HG02678 (cell line): ENCODE results near the gene USP24.

Experiments
- ATAC-seq: cut with Tn5 transposase; IDR thresholded peaks from one replicate; pipeline ENCODE4 v1.9.1; 2021; ENCODE audit warnings: mild to moderate bottlenecking, moderate library complexity; ENCODE audit not compliant: unreplicated experiment

USP24 gene

DNA sequence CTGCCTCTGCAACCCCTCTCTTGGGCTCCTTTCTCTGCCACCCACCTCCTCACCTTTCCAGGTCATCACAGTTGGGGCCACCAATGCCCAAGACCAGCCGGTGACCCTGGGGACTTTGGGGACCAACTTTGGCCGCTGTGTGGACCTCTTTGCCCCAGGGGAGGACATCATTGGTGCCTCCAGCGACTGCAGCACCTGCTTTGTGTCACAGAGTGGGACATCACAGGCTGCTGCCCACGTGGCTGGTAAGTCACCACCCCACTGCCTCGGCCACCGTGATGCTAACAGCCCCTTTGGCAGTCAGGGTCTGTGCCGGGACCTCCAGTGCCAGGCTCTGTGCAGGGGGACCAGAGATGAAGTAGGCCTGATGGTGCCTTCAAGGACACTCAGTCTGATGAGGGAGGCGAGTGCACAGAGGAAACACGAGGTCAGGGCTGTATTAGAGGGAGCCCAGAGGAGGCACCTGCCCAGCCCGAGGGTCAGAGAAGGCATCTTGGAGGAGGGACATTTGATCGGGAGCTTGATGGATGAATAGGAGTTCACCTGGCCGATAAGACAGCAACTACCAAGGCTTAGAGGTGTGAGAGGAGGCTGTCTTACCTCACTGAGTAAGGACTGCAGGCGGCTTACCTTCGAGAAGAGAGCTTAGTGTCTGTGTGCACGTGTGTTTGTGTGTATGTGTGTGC lies 157.8 kb downstream of the USP24 start:
- ATAC-seq: no peak

DNA sequence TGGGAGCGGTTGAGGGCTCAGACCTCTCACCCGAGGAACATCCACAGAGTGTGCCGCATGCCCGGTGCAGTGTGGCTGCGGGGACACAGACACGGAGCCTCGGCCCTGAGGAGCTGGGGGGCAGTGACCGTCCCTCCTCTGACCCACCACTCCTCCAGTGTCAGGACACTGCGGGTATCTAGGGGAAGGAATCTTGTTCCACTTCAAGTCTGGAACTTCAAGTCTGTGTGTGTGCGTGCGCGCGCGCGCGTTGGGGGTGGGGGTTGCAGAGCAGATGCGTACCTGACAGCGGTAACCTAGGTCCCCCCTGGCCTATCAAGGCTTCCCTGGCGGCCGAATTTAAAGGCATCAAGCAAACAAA lies 158.6 kb downstream of the USP24 start:
- ATAC-seq: no peak

DNA sequence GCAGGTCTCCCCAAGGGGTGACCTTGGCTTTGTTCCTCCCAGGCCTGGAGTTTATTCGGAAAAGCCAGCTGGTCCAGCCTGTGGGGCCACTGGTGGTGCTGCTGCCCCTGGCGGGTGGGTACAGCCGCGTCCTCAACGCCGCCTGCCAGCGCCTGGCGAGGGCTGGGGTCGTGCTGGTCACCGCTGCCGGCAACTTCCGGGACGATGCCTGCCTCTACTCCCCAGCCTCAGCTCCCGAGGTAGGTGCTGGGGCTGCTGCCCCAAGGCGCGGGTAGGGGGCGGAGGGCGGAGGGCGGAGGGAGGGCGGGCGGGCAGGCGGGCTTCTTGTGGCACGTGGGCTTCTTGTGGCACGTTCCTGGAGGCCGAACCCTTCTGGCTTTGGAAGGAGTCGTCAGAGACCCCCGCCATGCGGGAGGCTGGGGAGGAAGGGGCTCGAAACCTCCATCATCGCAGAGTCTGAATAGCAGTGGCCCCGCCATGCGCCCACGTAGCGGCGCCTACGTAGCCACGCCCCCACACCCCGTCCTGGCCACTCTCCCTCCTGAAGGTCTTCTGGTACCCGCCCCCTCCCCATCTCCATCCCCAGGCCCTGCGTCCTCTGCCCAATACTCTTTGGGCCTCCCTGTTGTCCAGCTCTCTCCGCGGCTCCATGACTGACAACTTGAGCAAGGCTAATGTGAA lies 159.1 kb downstream of the USP24 start:
- ATAC-seq: no peak

DNA sequence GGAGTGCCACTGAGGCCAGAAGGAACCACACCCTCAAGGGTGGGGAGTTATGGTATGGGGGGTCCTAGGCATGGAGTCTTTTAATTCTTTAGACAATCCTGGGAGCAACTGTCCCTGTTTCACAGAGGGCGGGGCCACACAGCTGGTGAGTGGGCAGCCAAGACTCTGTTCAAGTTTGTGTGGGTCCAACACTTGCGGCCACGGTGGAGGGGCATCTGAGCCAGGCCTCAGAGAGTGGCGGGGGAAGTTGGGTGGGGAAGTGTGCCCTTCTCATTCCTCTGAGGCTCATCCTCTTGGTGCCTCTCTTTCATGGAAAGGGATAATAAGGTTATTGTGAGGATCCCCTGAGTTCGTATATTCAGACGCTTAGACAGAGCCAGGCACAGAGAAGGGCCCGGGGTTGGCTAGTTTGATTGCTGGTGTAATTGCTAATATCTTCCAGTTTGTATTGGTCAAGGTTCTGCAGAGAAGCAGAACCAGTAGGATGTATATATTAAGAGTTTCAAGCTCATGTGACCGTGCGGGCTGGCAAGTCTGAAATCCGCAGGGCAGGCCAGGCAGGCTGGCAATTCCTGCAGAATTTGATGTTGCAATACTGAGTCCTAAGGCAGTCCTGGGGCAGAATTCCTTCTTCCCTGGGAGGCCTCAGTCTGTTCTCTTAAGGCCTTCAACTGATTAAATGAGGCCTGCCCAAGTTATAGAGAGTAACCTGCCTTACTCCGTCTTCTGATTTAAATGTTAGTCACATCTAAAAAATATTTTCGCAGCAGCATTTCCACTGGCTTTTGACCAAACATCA lies 159.9 kb downstream of the USP24 start:
- ATAC-seq: no peak

DNA sequence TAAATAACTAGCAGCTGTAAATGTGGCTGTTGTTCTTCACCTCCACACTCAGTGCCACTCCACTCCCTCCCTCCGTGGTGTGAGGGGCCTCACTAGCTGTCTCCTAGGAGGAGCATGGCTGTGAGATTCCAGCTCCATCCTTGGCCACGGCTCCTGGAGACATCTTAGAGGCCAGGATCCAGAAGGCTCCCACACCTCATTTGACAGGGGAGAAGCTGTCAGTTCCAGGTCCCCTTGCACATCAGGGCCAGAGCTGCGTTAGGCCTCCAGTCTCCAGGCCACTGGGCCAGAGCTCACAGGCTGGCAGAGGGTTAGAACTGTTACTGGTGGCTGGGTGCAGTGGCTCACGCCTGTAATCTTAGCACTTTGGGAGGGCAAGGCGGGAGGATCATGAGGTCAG lies 160.8 kb downstream of the USP24 start:
- no peak for ATAC-seq

- ATAC-seq: no peak
Measured at GRCh38 chr1:55053265-55053954, 161.8 kb downstream of the USP24 start.

- ATAC-seq: no peak
Measured at GRCh38 chr1:55052221-55053142, 162.7 kb downstream of the USP24 start.

- no peak for ATAC-seq
Measured at GRCh38 chr1:55051621-55052020, 163.5 kb downstream of the USP24 start.

DNA sequence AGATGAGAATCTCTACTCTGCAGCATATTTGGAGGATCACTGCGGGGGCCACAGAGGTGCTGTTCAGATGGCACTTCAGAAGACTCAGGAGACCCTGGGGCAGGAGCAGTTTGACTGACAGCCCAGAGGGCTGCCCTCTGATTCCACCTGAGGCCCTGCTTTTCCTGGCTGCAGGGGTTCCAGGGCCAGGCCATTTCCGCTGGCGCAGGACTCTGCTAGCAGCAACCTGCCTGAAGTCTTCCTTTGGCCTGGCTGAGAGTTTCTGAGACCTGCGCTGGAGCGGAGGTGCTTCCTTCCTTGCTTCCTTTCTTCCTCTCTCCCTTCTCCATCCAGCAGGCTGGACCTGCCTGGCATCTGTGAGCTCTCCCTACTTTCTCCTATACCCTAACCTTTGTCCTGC lies 164.0 kb downstream of the USP24 start:
- ATAC-seq: no peak

DNA sequence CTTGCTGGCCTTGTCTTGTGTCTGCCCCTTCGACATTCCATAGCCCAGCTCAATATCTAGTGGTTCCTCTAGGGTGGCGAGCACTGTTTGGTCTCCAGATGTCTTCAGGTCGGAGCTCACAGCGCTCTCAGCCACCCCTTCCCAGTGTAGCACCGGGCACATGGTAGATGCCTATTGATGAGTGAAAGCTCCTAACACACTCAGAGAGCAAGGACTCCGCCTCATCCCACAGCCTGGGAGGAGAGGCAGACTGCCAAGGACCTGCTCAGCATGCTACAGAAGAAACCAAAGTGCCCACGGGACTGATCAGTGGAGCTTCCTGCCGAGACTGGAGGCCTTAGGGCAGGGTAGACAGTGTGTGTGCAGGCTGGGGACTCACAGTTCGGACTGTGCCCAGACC lies 164.9 kb downstream of the USP24 start:
- no peak for ATAC-seq

DNA sequence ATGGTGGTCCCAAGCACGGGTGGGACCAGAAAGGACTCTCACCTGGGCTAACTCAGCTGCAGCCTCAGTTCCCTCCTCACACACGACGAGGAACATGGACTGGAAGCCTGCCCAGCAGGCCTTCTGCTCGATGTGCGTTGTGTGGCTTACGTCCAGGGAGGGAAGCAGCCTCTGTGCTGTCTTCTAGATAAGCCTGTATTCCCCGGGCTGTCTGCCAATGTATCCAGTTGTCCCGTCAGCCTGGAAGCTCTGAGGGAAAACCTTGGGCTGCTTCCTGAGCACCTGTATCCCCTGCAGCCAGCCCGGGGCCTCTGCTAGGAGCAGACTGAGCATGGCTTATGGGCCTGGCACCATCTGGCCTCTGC lies 165.3 kb downstream of the USP24 start:
- no peak for ATAC-seq

GRCh38 chr1:55049271-55049913 lies 165.8 kb downstream of the USP24 start:
- no peak for ATAC-seq

DNA sequence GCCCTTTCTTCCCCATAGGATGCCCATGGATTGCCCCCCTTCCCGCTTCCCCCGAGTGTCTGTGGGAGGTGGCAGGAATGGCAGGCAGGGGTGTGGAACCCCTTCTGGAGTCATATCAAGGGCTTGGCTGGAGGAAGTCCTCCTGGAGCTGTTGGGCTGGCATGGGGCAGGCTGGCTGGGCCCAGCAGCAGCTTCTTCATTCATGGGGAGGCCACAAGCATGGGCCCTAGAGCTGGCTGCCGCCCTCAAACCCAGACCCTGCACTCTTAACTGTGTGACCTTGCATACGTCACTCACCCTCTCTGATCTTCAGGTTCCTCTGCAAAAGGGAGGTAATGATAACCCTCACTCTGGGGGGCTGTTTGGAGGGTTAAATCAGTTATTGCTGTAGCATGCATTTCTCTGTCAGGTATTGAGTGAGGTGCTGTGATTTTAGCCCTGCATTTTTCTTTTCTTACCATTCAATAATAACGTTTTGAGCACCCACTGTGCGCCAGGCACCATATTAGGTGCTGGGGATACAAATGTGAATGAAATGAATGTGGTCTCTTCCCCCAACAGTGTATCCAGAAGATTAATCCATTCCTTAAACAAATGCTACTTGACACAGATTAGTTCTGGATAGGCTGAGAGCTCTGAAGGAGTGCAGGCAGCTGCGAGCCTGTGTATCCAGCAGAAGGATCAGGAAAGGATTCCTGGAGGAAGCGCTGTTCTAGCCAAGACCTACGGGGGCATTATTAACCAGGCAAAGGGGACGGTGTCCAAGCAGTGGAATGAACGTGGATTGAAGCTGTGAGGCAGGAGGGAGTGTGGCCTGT lies 166.5 kb downstream of the USP24 start:
- ATAC-seq: no peak

DNA sequence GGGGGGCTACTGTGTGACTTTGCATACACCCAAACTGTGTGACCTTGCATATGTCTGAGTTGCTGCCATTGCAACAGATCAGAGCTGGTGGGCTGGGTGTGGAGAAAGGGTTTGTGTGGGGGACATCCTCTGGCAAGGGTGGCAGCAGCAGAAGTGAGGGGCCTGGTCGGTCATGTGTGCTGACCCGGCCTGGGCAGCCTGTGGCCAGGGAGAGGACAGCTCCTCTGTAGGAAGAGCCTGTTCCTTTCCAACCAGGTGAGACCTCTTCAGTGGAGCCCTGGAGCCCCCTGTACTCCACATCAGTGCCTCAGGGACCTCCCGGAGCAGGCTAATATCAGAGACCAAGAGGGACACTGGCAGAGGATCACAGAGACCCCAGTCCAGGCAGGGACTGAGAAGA lies 167.6 kb downstream of the USP24 start:
- ATAC-seq: no peak

DNA sequence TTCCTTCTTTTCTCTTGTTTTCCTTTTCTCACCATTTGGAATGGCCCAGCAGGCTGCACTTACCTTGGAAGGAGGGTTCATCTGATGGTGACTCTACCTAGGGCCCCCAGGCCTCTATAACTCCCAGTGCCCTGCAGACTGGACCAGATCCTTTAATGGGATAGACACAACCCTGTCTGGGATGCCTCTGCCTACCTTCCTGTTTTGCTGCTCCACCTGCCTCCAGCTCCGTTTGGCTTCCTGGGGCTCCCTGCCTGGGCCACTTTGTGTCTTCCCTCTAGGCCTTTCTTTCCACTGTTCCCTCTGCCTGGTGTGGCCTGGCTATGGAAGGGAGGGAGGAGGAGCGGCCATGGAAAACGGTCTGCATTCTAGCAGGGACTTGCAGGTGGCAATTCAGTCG lies 168.3 kb downstream of the USP24 start:
- no peak for ATAC-seq

GRCh38 chr1:55045430-55045829 lies 169.7 kb downstream of the USP24 start:
- ATAC-seq: no peak

DNA sequence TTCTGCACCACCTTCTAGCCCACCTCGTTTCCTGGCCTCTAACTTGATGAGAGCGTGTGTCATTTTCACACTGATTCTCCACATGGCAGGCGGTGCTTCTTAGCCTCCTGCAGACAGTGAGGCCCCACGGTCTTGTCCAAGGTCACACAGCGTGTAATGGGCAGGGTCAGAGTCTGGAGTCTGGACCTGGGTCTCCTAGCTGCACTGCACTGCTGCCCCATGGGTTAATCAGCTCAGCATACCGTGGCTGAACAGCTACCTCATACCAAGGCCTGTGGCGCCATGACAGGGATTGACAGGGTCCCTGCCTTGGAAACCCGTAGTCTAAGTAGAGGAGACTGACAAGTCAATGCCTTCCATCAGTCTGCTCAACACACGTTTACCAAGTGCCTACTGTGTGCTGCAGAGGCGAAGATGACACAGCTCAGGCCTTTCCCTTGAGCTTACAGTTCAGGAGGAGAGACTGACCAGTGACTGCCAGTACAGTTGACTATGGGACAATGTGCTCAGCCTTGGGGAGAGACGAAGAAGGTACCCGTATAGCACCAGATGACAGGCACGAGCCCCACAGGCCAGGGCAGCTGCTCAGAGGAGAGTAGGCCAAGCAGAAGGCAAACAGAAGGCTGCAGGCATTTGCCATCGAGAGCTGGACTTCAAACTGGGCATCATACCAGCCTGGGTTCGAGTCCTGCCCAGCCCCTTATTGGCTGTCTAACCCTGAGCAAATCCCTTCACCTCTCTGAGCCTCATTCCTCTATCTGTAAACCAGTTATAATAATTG lies 170.4 kb downstream of the USP24 start:
- ATAC-seq: no peak

DNA sequence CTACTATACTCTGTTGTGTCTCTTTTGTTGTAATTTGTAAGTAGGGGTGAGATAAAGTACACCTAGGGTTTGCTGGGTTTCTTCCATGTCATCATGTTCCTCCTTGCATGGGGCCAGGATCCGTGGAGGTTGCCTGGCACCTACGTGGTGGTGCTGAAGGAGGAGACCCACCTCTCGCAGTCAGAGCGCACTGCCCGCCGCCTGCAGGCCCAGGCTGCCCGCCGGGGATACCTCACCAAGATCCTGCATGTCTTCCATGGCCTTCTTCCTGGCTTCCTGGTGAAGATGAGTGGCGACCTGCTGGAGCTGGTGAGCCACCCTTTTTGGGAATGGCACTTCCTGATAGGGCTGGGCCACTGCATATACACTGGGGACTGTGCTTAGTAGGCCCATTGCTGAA lies 171.4 kb downstream of the USP24 start:
- no peak for ATAC-seq
